Fibroblast of lung (primary cell): ENCODE measurements around the gene GRB7. TPM values are rescaled to one million over a fixed set of nuclear protein-coding genes. Genes with fewer than 3 reads are reported as not detected.

Source experiments
- DNase-seq, 2 donors: peaks; one replicate each; pipeline versions ENCODE4 v3.0.0 to v3.0.0-alpha.2; 2010; ENCODE audit warnings: low read depth in 2 of 2
- H2AFZ ChIP-seq: 2 replicates; pipeline ENCODE4 v1.5.1; 2012; ENCODE audit warnings: low read length, control low read depth, inconsistent platforms
- H3K27ac ChIP-seq: 2 replicates; pipeline ENCODE4 v1.5.1; 2011; ENCODE audit warnings: low read length, control low read depth; ENCODE audit not compliant: insufficient read depth
- H3K27me3 ChIP-seq: 2 replicates; pipeline ENCODE4 v1.5.1; 2011; ENCODE audit warnings: mild to moderate bottlenecking, low read length; ENCODE audit not compliant: control insufficient read depth, insufficient read depth
- H3K36me3 ChIP-seq: 2 replicates; pipeline ENCODE4 v1.5.1; 2011; ENCODE audit warnings: low read length; ENCODE audit not compliant: control insufficient read depth, insufficient read depth
- H3K4me1 ChIP-seq: 2 replicates; pipeline ENCODE4 v1.5.1; 2011; ENCODE audit warnings: low read length; ENCODE audit not compliant: control insufficient read depth, insufficient read depth; ENCODE audit errors: extremely low read depth
- H3K4me2 ChIP-seq: 2 replicates; pipeline ENCODE4 v1.5.1; 2011; ENCODE audit warnings: low read length, control low read depth; ENCODE audit not compliant: insufficient read depth; ENCODE audit errors: extremely low read depth
- H3K4me3 ChIP-seq, 4 experiments: fragments of 200-600 bp in 1 of 4; sonication (generic) in 1 of 4; replicated peaks in 1 of 4; 2 replicates each; pipeline ENCODE4 v1.5.1; 2011 to 2016; ENCODE audit warnings: low read length in 4 of 4, low read depth in 3 of 4, mild to moderate bottlenecking in 3 of 4, control low read depth in 2 of 4, inconsistent platforms in 1 of 4, mixed read lengths in 1 of 4; ENCODE audit not compliant: insufficient read depth in 1 of 4; ENCODE audit errors: control extremely low read depth in 1 of 4
- H3K79me2 ChIP-seq: 2 replicates; pipeline ENCODE4 v1.5.1; 2012; ENCODE audit warnings: mild to moderate bottlenecking, low read length, inconsistent platforms; ENCODE audit not compliant: control insufficient read depth, insufficient read depth
- H3K9ac ChIP-seq: 2 replicates; pipeline ENCODE4 v1.5.1; 2011; ENCODE audit warnings: mild to moderate bottlenecking, low read length, control low read depth; ENCODE audit not compliant: insufficient read depth
- H3K9me3 ChIP-seq: 2 replicates; pipeline ENCODE4 v1.5.1; 2012; ENCODE audit warnings: low read depth, low read length; ENCODE audit not compliant: control insufficient read depth, insufficient read depth
- H4K20me1 ChIP-seq: 2 replicates; pipeline ENCODE4 v1.5.1; 2011; ENCODE audit warnings: low read length; ENCODE audit not compliant: control insufficient read depth, insufficient read depth; ENCODE audit errors: extremely low read depth
- EZH2 ChIP-seq: IDR thresholded peaks from 2 replicates; pipeline ENCODE4 v1.5.1; 2012; ENCODE audit warnings: low read length, control low read depth, mild to moderate bottlenecking; ENCODE audit errors: missing control alignments
- polyA plus RNA-seq, 2 donors: library from polyadenylated mRNA; depleted of rRNA in 1 of 2; stranded (reverse) in 1 of 2; unstranded in 1 of 2; fragments of >200 nt; gene quantifications; 2 replicates each; pipeline ENCODE4 v1.2.1, GENCODE V29; 2011 to 2012; ENCODE audit warnings: missing spikeins in 1 of 2
- total RNA-seq: library from RNA; depleted of rRNA; stranded (reverse); fragments of >200 nt; gene quantifications from 2 replicates; pipeline ENCODE4 v1.2.1, GENCODE V29; 2014
- TF ChIP-seq, protein P1 (sequence below), 2 donors: IDR thresholded peaks in 1 of 2; conservative IDR thresholded peaks in 1 of 2; 1 replicate in 1 of 2; 2 replicates in 1 of 2; pipeline ENCODE4 v1.5.1; 2011 to 2012; ENCODE audit warnings: low read length in 2 of 2, control low read depth in 1 of 2, inconsistent platforms in 1 of 2, low read depth in 1 of 2, mild to moderate bottlenecking in 1 of 2

The GRB7 gene
- total and polyA plus RNA-seq, 2 donors (not counting 1 experiment from before 2014, with no cell fraction given), result under 0.01 to 0.07 TPM

DNA sequence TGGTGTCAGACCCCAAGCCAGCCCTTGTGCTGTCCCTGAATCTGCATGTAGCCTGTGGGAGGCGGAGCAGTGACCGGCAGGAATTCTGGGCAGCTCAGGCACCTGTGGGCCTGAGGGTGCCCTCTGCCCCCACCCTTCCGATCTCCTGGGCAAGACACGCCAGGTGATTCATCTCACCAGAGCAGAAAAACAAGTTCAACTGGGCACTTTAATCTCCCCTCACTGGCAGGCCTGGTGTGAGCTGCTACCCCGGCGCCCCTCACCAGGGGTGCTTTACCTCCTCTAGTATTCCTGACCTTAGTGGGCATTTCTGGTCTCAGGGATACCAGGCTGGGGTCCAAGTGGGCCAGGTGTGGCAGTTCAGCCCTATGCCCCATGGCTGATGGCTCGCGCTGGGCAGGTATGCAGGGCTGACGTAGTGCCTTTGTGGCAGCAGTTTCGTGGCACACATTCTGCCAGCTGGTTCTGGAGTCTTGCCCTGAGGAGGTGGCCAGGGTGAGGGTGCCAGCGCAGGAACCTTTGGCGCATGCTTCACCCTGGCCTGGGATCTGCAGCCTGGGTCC lies 31.9 kb upstream of the GRB7 start:
- H3K4me3 ChIP-seq, result no peak overlapping the region
- peaks cover 12% of the 10 kb centered on the region for H3K79me2 ChIP-seq
- TF ChIP-seq, protein P1, sequence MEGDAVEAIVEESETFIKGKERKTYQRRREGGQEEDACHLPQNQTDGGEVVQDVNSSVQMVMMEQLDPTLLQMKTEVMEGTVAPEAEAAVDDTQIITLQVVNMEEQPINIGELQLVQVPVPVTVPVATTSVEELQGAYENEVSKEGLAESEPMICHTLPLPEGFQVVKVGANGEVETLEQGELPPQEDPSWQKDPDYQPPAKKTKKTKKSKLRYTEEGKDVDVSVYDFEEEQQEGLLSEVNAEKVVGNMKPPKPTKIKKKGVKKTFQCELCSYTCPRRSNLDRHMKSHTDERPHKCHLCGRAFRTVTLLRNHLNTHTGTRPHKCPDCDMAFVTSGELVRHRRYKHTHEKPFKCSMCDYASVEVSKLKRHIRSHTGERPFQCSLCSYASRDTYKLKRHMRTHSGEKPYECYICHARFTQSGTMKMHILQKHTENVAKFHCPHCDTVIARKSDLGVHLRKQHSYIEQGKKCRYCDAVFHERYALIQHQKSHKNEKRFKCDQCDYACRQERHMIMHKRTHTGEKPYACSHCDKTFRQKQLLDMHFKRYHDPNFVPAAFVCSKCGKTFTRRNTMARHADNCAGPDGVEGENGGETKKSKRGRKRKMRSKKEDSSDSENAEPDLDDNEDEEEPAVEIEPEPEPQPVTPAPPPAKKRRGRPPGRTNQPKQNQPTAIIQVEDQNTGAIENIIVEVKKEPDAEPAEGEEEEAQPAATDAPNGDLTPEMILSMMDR (conservative IDR thresholded peaks at IDR 0.05 in 1 of 2, IDR thresholded peaks at IDR 0.05 in 1 of 2; ENCODE audit: low read depth in 1 of 2, low read length in 2 of 2), result no peak
- no peak for TF ChIP-seq EZH2
- H3K36me3 ChIP-seq, result peaks cover 13% of the 10 kb centered on the region
- H3K9me3 ChIP-seq, result no peaks in the 10 kb centered on the region
- H3K4me2 ChIP-seq, result no peak overlapping the region
- H3K4me1 ChIP-seq, result peaks cover 4% of the 10 kb centered on the region
- H4K20me1 ChIP-seq, result no peaks in the 10 kb centered on the region
- no peak overlapping the region for H3K27ac ChIP-seq
- no peaks in the 10 kb centered on the region for H3K27me3 ChIP-seq
- H2AFZ ChIP-seq, result no peak overlapping the region
- no peak overlapping the region for H3K9ac ChIP-seq
- DNase-seq, result no peak

DNA sequence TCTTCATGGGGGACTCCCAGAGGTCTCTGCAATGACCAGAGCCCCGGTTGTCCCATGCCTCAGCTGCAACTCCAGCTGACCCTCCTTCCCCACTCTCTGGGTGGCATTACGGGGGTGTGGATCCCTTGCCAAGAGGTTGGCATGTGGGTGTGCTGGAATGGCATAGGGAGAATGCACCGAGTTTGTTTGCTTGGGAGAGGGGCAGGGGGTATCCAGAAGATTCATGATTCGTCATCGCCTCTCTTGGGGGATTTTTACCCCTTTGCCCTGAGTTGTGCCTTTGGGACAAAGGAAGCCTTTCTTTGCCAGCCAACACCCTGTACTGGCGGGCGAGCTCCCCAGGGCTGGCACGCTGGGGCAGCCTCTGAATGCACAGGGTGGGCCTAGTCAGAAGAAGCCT lies 31.4 kb upstream of the GRB7 start:
- peaks cover 8% of the 10 kb centered on the region for H3K79me2 ChIP-seq

DNA sequence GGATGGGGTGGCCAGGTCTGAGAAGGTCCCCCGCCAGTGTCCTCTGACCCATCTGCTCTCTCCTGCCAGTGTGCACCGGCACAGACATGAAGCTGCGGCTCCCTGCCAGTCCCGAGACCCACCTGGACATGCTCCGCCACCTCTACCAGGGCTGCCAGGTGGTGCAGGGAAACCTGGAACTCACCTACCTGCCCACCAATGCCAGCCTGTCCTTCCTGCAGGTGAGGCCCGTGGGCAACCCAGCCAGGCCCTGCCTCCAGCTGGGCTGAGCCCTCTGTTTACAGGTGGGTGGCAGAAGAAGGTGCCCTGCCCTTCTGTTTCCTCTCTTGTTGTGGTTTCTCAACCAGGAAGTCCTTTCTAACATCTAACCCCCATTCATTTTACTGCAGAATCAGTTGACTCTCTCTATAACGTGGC lies 30.8 kb upstream of the GRB7 start:
- H3K27ac ChIP-seq, result no peak overlapping the region
- H3K4me2 ChIP-seq, result no peak overlapping the region
- H3K4me1 ChIP-seq, result peaks cover 2% of the 10 kb centered on the region
- no peak for TF ChIP-seq EZH2
- TF ChIP-seq, protein P1 (conservative IDR thresholded peaks at IDR 0.05 in 1 of 2, IDR thresholded peaks at IDR 0.05 in 1 of 2; ENCODE audit: low read depth in 1 of 2, low read length in 2 of 2), result no peak
- peaks cover 17% of the 10 kb centered on the region for H3K36me3 ChIP-seq
- no peaks in the 10 kb centered on the region for H3K9me3 ChIP-seq
- no peak for DNase-seq
- H2AFZ ChIP-seq, result no peak overlapping the region
- H4K20me1 ChIP-seq, result no peaks in the 10 kb centered on the region
- no peak overlapping the region for H3K4me3 ChIP-seq
- no peak overlapping the region for H3K9ac ChIP-seq
- no peaks in the 10 kb centered on the region for H3K27me3 ChIP-seq
- H3K79me2 ChIP-seq, result peaks cover 3% of the 10 kb centered on the region

More for the DNA sequence above, 31.4 kb upstream of the GRB7 start:
- H3K27ac ChIP-seq, result no peak overlapping the region
- H3K4me1 ChIP-seq, result peaks cover 2% of the 10 kb centered on the region
- no peak for DNase-seq
- no peaks in the 10 kb centered on the region for H4K20me1 ChIP-seq
- no peaks in the 10 kb centered on the region for H3K9me3 ChIP-seq
- no peak overlapping the region for H3K9ac ChIP-seq
- H3K4me3 ChIP-seq, result no peak overlapping the region
- no peak overlapping the region for H3K4me2 ChIP-seq
- no peaks in the 10 kb centered on the region for H3K27me3 ChIP-seq
- no peak overlapping the region for H2AFZ ChIP-seq
- peaks cover 13% of the 10 kb centered on the region for H3K36me3 ChIP-seq
- TF ChIP-seq, protein P1 (conservative IDR thresholded peaks at IDR 0.05 in 1 of 2, IDR thresholded peaks at IDR 0.05 in 1 of 2; ENCODE audit: low read depth in 1 of 2, low read length in 2 of 2), result no peak
